GM23248 (cell line): ENCODE results near the gene C2CD5. TPM values are rescaled to one million over a fixed set of nuclear protein-coding genes. Genes with fewer than 3 reads are reported as not detected.
A peak's percentile ranks its signal among the peaks of the same experiment; 100 is the strongest.

Source experiments
- DNase-seq: peaks from one replicate; pipeline ENCODE4 v3.0.0-alpha.2; 2015
- H2AFZ ChIP-seq: fragments of 200-600 bp; sonication (generic); 2 replicates; pipeline ENCODE4 v1.6.1; 2016; ENCODE audit warnings: antibody characterized with exemption
- H3F3A ChIP-seq: fragments of 200-600 bp; sonication (generic); 2 replicates; pipeline ENCODE4 v1.6.1; 2016; ENCODE audit warnings: mild to moderate bottlenecking, antibody characterized with exemption, mixed run types; ENCODE audit not compliant: insufficient read depth
- H3K27ac ChIP-seq: fragments of 200-600 bp; sonication (generic); 2 replicates; pipeline ENCODE4 v1.5.1; 2016; ENCODE audit warnings: mild to moderate bottlenecking
- H3K27me3 ChIP-seq: fragments of 200-600 bp; sonication (generic); replicated peaks from 2 replicates; pipeline ENCODE4 v1.6.1; 2016; ENCODE audit warnings: mild to moderate bottlenecking; ENCODE audit not compliant: insufficient read depth
- H3K36me3 ChIP-seq: fragments of 200-600 bp; sonication (generic); 2 replicates; pipeline ENCODE4 v1.6.1; 2016; ENCODE audit warnings: low read depth, mild to moderate bottlenecking
- H3K4me1 ChIP-seq: fragments of 200-600 bp; sonication (generic); 2 replicates; pipeline ENCODE4 v1.6.1; 2016; ENCODE audit warnings: mild to moderate bottlenecking; ENCODE audit not compliant: insufficient read depth
- H3K4me2 ChIP-seq: fragments of 200-600 bp; sonication (generic); one replicate; pipeline ENCODE4 v1.6.1; 2016; ENCODE audit warnings: mild to moderate bottlenecking; ENCODE audit not compliant: unreplicated experiment
- H3K4me3 ChIP-seq: fragments of 200-600 bp; sonication (generic); 2 replicates; pipeline ENCODE4 v1.5.1; 2016; ENCODE audit warnings: mild to moderate bottlenecking
- H3K79me2 ChIP-seq: fragments of 200-600 bp; sonication (generic); 2 replicates; pipeline ENCODE4 v1.6.1; 2016; ENCODE audit warnings: mild to moderate bottlenecking; ENCODE audit not compliant: insufficient read depth
- H3K9ac ChIP-seq: fragments of 200-600 bp; sonication (generic); 2 replicates; pipeline ENCODE4 v1.6.1; 2016; ENCODE audit warnings: mild to moderate bottlenecking
- H3K9me2 ChIP-seq: fragments of 200-600 bp; sonication (generic); 2 replicates; pipeline ENCODE4 v1.6.1; 2016; ENCODE audit warnings: mixed run types, mild to moderate bottlenecking, moderate library complexity; ENCODE audit not compliant: insufficient read depth
- H3K9me3 ChIP-seq: fragments of 200-600 bp; sonication (generic); one replicate; pipeline ENCODE4 v1.6.1; 2017; ENCODE audit warnings: low read depth
- H4K20me1 ChIP-seq: fragments of 200-600 bp; sonication (generic); 2 replicates; pipeline ENCODE4 v1.6.0; 2016; ENCODE audit not compliant: insufficient read depth
- EZH2 ChIP-seq: fragments of 200-600 bp; sonication (generic); IDR thresholded peaks from 2 replicates; pipeline ENCODE4 v1.6.1; 2018; ENCODE audit warnings: antibody characterized with exemption, mild to moderate bottlenecking; ENCODE audit not compliant: insufficient read depth, poor library complexity, severe bottlenecking
- EZH2phosphoT487 ChIP-seq: fragments of 200-600 bp; sonication (generic); IDR thresholded peaks from 2 replicates; pipeline ENCODE4 v1.6.1; 2018; ENCODE audit warnings: antibody characterized with exemption, moderate library complexity, mild to moderate bottlenecking, low read depth; ENCODE audit not compliant: insufficient read depth
- WGBS, 2 experiments: methylation state at CpG; one replicate each; pipeline ENCODE4 v1.1.6; 2015 to 2017; ENCODE audit warnings: low lambda C conversion rate in 2 of 2, low coverage in 1 of 2; ENCODE audit errors: missing lambda C conversion rate in 2 of 2; 5-methylcytosine and 5-hydroxymethylcytosine counted together
- in situ Hi-C: fragments of 300-500 bp; cut with MboI; formaldehyde crosslinking; loops from 2 replicates; pipeline ENCODE4 v1.15.0; 2020
- polyA plus RNA-seq: library from polyadenylated mRNA; unstranded; fragments of >200 nt; fragmentation: Nextera tagmentation; extraction: Ambion mirVana; gene quantifications from 2 replicates; pipeline ENCODE4 v1.2.1, GENCODE V29; 2016
- total RNA-seq: library from RNA; depleted of rRNA; stranded (reverse); fragments of >200 nt; shearing (Covaris generic); gene quantifications from 2 replicates; pipeline ENCODE4 v1.2.3, GENCODE V29; 2014

Gene C2CD5
- total and polyA plus RNA-seq, 2 experiments from 2014 or later = 13.3 to 13.7 TPM

- no peak overlapping the region for H3K9ac ChIP-seq
- H3K79me2 ChIP-seq = no peaks in the 10 kb centered on the region
- peaks cover 13% of the 10 kb centered on the region for H3K36me3 ChIP-seq
- H3F3A ChIP-seq = no peaks in the 10 kb centered on the region
- DNase-seq = no peak
- no peak overlapping the region for H3K27ac ChIP-seq
- H4K20me1 ChIP-seq = no peaks in the 10 kb centered on the region
- no peak for TF ChIP-seq EZH2
- TF ChIP-seq EZH2phosphoT487 = no peak
- no peaks in the 10 kb centered on the region for H3K4me1 ChIP-seq
- H3K4me2 ChIP-seq = no peak overlapping the region
- 95 to 96% methylated on average over 10 of the region's 10 CpGs for WGBS, 2 experiments
- no peak overlapping the region for H3K4me3 ChIP-seq
- in situ Hi-C loops = no loop called here
- H3K9me2 ChIP-seq = no peaks in the 10 kb centered on the region
- H3K27me3 ChIP-seq = no peaks in the 10 kb centered on the region
- H2AFZ ChIP-seq = no peak overlapping the region
- no peaks in the 10 kb centered on the region for H3K9me3 ChIP-seq
Observed at GRCh38 chr12:22467190-22467589, 77.2 kb downstream of the C2CD5 start.

- no peaks in the 10 kb centered on the region for H3K4me1 ChIP-seq
- in situ Hi-C loops = no loop called here
- no peak overlapping the region for H3K27ac ChIP-seq
- no peak for DNase-seq
- TF ChIP-seq EZH2 = no peak
- no peak for TF ChIP-seq EZH2phosphoT487
- no peaks in the 10 kb centered on the region for H3K9me3 ChIP-seq
- H3F3A ChIP-seq = no peaks in the 10 kb centered on the region
- no peak overlapping the region for H2AFZ ChIP-seq
- H4K20me1 ChIP-seq = no peaks in the 10 kb centered on the region
- H3K9ac ChIP-seq = no peak overlapping the region
- H3K4me3 ChIP-seq = no peak overlapping the region
- no peaks in the 10 kb centered on the region for H3K27me3 ChIP-seq
- no peaks in the 10 kb centered on the region for H3K9me2 ChIP-seq
- H3K4me2 ChIP-seq = no peak overlapping the region
- no peaks in the 10 kb centered on the region for H3K79me2 ChIP-seq
- H3K36me3 ChIP-seq = no peaks in the 10 kb centered on the region
- WGBS, 2 experiments = 91 to 100% methylated on average over 2 of the region's 2 CpGs
Observed at GRCh38 chr12:22463306-22463705, 81.0 kb downstream of the C2CD5 start.

- Histone ChIP-seq H3K9ac (no peak overlapping the region), H3K9me3 (no peaks in the 10 kb centered on the region), H3K9me2 (no peaks in the 10 kb centered on the region), H3K36me3 (no peaks in the 10 kb centered on the region), H3K79me2 (no peaks in the 10 kb centered on the region), H3K4me3 (no peak overlapping the region), H3K4me2 (no peak overlapping the region), H3F3A (no peaks in the 10 kb centered on the region), H2AFZ (no peak overlapping the region), H3K4me1 (no peaks in the 10 kb centered on the region), H3K27me3 (no peaks in the 10 kb centered on the region), H3K27ac (no peak overlapping the region), H4K20me1 (no peaks in the 10 kb centered on the region)
- in situ Hi-C loops = no loop called here
- no peak for TF ChIP-seq EZH2
- no peak for TF ChIP-seq EZH2phosphoT487
- DNase-seq = no peak
- WGBS, 2 experiments = 95% methylated on average over 1 of the region's 1 CpG
Observed at GRCh38 chr12:22461786-22462185, 82.6 kb downstream of the C2CD5 start.

GRCh38 chr12:22459838-22460490 lies 84.4 kb downstream of the C2CD5 start:
- Histone ChIP-seq H4K20me1 (no peaks in the 10 kb centered on the region), H3K36me3 (no peaks in the 10 kb centered on the region; the same call in 1 of the 2 replicates), H3K79me2 (no peaks in the 10 kb centered on the region), H3K4me2 (no peak overlapping the region), H3K4me1 (no peaks in the 10 kb centered on the region), H3K9me2 (no peaks in the 10 kb centered on the region), H3F3A (no peaks in the 10 kb centered on the region), H3K27me3 (no peaks in the 10 kb centered on the region), H3K9ac (no peak overlapping the region), H3K9me3 (no peaks in the 10 kb centered on the region), H2AFZ (no peak overlapping the region), H3K4me3 (no peak overlapping the region), H3K27ac (no peak overlapping the region)
- peak; percentile 78 for DNase-seq
- TF ChIP-seq EZH2 (no peak), EZH2phosphoT487 (no peak)
- in situ Hi-C loops = no loop called here
- WGBS, 2 experiments = 13 to 15% methylated on average over 3 of the region's 3 CpGs
